Kidney capillary endothelial cell (primary cell): ENCODE data around the gene TOMM34.
A peak's percentile ranks its signal among the peaks of the same experiment; 100 is the strongest.

Experiments used
- DNase-seq: peaks from one replicate; pipeline ENCODE4 v3.0.0-alpha.2; 2018; ENCODE audit warnings: low spot score

Gene TOMM34

GRCh38 chr20:44962483-44962882 lies 2.3 kb upstream of the TOMM34 start:
- no peak for DNase-seq

DNA sequence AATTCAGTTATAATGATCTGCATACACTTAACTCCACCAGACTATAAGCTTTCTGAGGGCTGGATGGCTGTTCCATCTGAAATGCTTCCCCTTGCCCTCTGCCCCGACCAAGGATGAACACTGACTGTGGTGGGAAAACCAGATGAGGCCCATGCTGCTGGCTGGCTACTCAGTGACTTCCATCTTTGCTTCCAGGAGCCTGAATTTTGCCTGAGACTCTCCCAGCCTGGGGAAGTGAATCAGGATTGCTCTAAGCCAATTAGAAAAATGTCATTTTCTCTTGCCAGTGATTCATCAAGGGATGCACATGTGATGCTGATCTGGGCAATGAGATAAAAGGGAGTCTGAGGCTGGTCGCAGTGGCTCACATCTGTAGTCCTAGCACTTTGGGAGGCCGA lies 1.7 kb upstream of the TOMM34 start:
- peak; percentile 76 for DNase-seq

GRCh38 chr20:44961011-44961869 lies 1.0 kb upstream of the TOMM34 start:
- DNase-seq: no peak

- peak; percentile 65 for DNase-seq
These were observed 527 bp downstream of the TOMM34 start for GRCh38 chr20:44959638-44960102.

GRCh38 chr20:44959082-44959637 lies 1.0 kb downstream of the TOMM34 start:
- no peak for DNase-seq

DNA sequence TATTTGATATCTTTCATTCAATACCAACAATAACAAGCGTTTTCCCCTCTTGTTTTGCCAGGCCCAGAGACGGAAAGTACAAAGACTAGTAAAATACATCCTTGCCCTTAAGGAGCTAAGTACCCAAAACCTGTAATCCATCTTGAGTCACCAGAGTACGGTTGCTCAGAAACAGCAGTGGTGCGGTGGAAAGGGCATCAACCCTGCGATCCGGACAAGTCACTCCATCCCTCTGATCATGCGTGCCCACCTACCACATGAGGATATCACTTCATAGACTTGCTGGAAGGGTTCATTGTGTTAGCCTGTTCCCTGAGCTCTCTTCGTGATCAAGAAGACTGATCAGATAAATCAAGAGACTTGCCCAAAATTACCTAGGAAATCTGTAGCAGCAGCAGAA lies 1.9 kb downstream of the TOMM34 start:
- no peak for DNase-seq

GRCh38 chr20:44956410-44956809 lies 3.8 kb downstream of the TOMM34 start:
- DNase-seq: no peak

- no peak for DNase-seq
These were observed 4.9 kb downstream of the TOMM34 start for GRCh38 chr20:44955270-44955669.

GRCh38 chr20:44954211-44954610 lies 6.0 kb downstream of the TOMM34 start:
- DNase-seq: no peak

GRCh38 chr20:44952731-44953130 lies 7.5 kb downstream of the TOMM34 start:
- DNase-seq: no peak

GRCh38 chr20:44950368-44950767 lies 9.8 kb downstream of the TOMM34 start:
- DNase-seq: no peak

DNA sequence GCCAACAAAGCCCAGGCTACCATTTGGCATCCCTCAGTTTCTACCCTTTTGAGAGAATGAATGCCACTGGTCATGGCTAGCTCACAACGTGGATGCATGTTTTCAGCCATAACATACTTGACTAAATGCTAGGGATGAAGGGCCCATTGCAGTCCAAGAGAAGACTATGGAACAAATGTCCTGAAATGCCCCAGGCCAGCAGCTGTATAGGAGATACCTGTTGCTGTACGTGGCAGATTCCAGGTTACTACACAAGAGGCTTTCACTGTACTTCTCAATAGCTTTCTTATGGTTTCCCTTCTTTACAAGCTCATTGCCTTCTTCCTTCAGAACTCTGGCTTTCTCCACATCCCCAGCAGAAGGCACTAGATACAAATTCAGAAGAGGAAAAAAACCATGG lies 11.7 kb downstream of the TOMM34 start:
- no peak for DNase-seq

DNA sequence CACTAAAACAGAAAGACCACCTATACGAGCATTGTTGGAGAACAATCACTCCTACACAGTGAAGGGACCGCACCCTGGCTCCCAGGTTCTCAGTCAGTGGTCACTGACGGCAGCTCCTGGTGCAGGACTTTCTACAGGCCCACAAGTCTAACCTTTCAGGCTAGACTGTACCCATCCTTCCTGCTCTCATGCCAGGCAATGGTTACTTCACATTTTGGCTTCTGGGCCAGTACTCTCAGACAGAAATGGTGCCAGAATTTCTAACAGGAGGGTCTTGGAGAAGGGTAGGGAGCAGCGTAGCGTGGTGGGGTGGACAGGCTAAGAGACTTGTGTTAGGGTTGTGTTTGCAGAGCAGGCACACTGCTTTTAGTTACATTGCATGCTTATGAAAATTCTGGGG lies 12.1 kb downstream of the TOMM34 start:
- no peak for DNase-seq

DNA sequence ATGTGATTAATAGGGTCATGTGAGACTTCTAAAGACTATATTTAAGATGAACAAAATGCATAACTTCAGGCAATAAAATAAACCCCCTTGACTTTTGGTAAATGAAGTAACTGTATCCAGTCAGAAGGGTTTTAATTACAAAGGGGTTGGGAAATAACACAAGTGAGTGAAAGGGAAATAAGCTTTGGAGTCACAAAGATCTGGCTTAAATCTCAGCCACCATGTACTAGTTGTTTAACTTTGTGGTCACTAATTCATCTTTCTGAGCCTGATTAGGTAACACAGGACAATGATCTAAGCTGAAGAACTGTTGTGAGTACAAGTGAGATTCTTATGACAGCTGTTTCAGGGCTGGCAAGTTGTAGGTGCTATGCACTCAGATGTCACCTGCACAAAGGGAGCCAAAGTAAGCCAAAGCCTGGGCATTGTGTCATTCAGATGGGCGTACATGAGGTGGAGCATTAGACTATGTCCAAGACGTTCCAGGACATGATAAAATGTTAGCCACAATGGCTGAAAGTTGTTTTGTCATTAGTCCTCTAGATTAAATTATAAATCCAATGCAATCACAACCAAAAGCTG lies 13.8 kb downstream of the TOMM34 start:
- DNase-seq: no peak

DNA sequence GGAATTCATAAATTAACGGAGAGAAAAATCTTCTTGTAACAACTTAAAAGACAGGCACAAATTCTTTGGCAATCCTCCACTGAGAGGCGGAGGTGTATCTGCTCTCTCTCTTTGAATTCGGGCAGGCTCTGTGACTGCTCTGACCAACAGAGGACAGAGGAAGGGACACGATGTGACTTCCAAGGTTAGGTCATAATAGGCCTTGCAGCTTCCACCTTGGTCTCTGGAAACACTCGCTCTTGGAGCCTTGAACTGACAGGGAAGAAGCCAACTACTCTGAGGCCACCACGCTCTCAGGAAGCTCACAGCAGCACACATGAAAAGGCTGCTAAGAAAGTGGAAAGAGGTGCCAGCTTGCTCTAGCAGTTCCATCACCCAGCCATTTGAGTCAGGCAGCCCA lies 14.9 kb downstream of the TOMM34 start:
- DNase-seq: no peak

- no peak for DNase-seq
These were observed 16.4 kb downstream of the TOMM34 start for GRCh38 chr20:44943828-44944227.

GRCh38 chr20:44942264-44942973 lies 17.8 kb downstream of the TOMM34 start:
- no peak for DNase-seq

GRCh38 chr20:44941120-44941691 lies 19.0 kb downstream of the TOMM34 start:
- no peak for DNase-seq

GRCh38 chr20:44938637-44939036 lies 21.6 kb downstream of the TOMM34 start:
- peak; percentile 40 for DNase-seq

- no peak for DNase-seq
These were observed 23.7 kb downstream of the TOMM34 start for GRCh38 chr20:44936510-44936909.

DNA sequence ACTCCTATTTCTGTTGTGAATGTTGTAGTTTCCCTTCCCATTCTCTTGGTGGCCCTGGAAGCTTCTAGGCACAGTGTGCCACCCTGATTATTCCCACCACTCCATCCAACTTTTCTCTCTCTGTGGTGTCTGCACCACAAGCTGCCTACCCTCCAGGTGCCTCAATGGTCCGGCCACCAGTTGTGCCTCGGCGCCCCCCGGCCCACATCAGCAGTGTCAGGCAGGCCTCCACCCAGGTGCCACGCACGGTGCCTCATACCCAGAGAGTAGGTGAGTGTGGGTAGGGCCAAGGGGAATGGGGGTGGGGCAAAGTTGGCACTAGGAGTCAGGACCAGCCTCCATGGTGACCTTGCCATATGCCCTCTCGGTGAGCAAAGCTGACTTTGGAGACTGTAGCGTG lies 27.3 kb downstream of the TOMM34 start:
- no peak for DNase-seq

DNA sequence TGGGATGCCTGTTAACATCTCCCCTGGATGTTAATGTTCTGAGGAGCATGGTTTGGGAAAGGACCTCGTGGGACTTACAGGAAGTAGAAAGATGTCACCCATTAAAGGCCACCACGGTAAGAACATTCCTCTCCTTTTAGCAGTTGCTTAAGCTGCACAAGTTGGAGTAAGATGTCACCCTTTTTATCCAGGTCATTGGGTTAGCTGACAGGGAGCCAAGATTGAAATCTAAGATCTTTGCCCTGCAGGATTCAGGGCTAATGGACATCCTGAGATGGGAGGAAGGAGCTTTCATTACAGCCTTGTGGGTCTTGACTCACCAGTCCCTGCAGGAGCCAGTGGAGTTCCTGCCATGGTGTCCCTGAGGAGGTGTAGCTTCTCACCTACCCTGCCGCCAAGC lies 28.3 kb downstream of the TOMM34 start:
- DNase-seq: no peak
